HL-60 (cell line): ENCODE data around the gene TEDC1.

ENCODE experiments used
- DNase-seq, 2 experiments: peaks; one replicate each; pipeline ENCODE4 v3.0.0-alpha.2; 2010 to 2020; ENCODE audit warnings: low read depth in 1 of 2, low spot score in 1 of 2
- H3K27ac ChIP-seq: fragments of 250-450 bp; sonication (Bioruptor Pico); replicated peaks from 2 replicates; pipeline ENCODE4 v1.5.1; 2020; ENCODE audit warnings: mild to moderate bottlenecking, moderate library complexity
- H3K27me3 ChIP-seq: fragments of 250-450 bp; sonication (Bioruptor Pico); 2 replicates; pipeline ENCODE4 v1.5.1; 2021; ENCODE audit warnings: mild to moderate bottlenecking, moderate library complexity; ENCODE audit not compliant: insufficient read depth, poor library complexity, severe bottlenecking
- H3K4me3 ChIP-seq: replicated peaks from 2 replicates; pipeline ENCODE4 v1.5.1; 2011; ENCODE audit warnings: mild to moderate bottlenecking, control low read depth, low read length; ENCODE audit not compliant: insufficient read depth
- CTCF ChIP-seq: IDR thresholded peaks from one replicate; pipeline ENCODE4 v1.5.1; 2011; ENCODE audit warnings: low read length, control low read depth, inconsistent platforms; ENCODE audit not compliant: insufficient read depth
- GABPA ChIP-seq: IDR thresholded peaks from 2 replicates; pipeline ENCODE4 v1.6.1; 2012; ENCODE audit warnings: low read depth
- POLR2AphosphoS5 ChIP-seq: IDR thresholded peaks from 2 replicates; pipeline ENCODE4 v1.6.1; 2012; ENCODE audit warnings: low read depth
- REST ChIP-seq: IDR thresholded peaks from 2 replicates; pipeline ENCODE4 v1.6.1; 2012; ENCODE audit warnings: low read depth; ENCODE audit not compliant: insufficient replicate concordance
- SPI1 ChIP-seq: IDR thresholded peaks from 2 replicates; pipeline ENCODE4 v1.6.1; 2012; ENCODE audit warnings: low read depth, mild to moderate bottlenecking, borderline replicate concordance

TEDC1 gene

GRCh38 chr14:105490267-105490571 is 827 bp upstream of the TEDC1 start:
- peak overlapping the region; percentile 49 for H3K4me3 ChIP-seq
- peaks cover 16% of the 10 kb centered on the region for H3K27me3 ChIP-seq
- DNase-seq: no peak
- H3K27ac ChIP-seq: peak overlapping the region; percentile 80
- TF ChIP-seq CTCF: no peak
- TF ChIP-seq SPI1: no peak
- no peak for TF ChIP-seq GABPA
- TF ChIP-seq REST: no peak
- no peak; the same call in 1 of the 2 replicates for TF ChIP-seq POLR2AphosphoS5

- TF ChIP-seq CTCF (no peak), POLR2AphosphoS5 (no peak), GABPA (no peak), SPI1 (no peak), REST (no peak)
- peaks cover 6% of the 10 kb centered on the region for H3K27me3 ChIP-seq
- peak overlapping the region; percentile 80 for H3K27ac ChIP-seq
- peak; percentile 68 to 90 for DNase-seq
- H3K4me3 ChIP-seq: peak overlapping the region; percentile 80
Observed at GRCh38 chr14:105491366-105491973, 424 bp downstream of the TEDC1 start.

GRCh38 chr14:105492031-105492970 is 1.3 kb downstream of the TEDC1 start:
- no peak for DNase-seq
- Histone ChIP-seq H3K4me3 (peak overlapping the region; percentile 80), H3K27me3 (no peaks in the 10 kb centered on the region), H3K27ac (no peak overlapping the region)
- TF ChIP-seq SPI1: no peak
- TF ChIP-seq POLR2AphosphoS5: no peak
- no peak for TF ChIP-seq CTCF
- TF ChIP-seq REST: no peak
- no peak for TF ChIP-seq GABPA
